ENCODE measurements around the gene TBL1XR1. TPM values are rescaled to one million over a fixed set of nuclear protein-coding genes. Genes with fewer than 3 reads are reported as not detected.
"Not testable (repeated sequence)": the region's sequence is repeated elsewhere in the genome, so short reads cannot be mapped to it uniquely, and the experiment has no call there.

The TBL1XR1 gene
- total RNA-seq, 2 donors from 2014 or later: 131 to 180 TPM

DNA sequence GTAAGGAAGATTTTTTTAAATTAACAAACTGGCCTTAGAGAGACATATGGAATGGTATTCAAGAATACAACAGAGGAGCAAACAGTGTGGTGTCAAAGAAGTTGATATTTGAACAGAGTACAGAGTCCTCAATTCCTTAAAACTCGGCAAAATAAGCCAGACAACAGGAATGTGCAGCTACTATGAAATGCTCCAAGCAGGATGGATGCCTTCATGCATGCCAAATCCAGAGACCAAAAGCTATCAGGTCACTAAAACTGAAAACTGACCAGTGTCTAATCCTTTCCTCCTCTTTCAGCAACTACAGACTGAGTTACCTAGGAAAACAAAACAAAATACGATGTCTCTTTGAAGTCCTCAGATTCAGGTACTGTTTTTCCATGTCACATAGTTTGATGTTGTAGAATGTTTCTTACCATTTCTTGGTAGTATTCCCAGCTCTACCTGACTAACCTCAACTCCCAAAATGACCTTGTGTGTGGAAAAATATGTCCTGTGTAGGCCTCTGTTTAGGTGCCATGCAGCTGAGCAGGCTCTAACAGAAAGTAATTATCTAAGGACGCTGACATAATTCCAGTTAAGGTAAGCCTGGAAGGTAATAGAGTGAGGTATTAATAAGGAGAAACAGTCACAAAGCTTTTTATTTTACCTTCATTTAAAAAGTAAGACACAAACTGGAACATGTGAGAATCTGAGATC, 46.9 kb downstream of the TBL1XR1 start:
- H3K9me3 Mint-ChIP-seq: no peaks in the 10 kb centered on the region
- no peaks in the 10 kb centered on the region for H3K27me3 Mint-ChIP-seq
- peaks cover 11% of the 10 kb centered on the region for H3K36me3 Mint-ChIP-seq (ENCODE audit: low read depth)
- peak overlapping the region; percentile 50 for H3K4me3 Mint-ChIP-seq
- H3K27ac Mint-ChIP-seq: no peak overlapping the region
- ATAC-seq (replicated peaks): peak; percentile 2
- peaks cover 36% of the 10 kb centered on the region for H3K4me1 Mint-ChIP-seq

DNA sequence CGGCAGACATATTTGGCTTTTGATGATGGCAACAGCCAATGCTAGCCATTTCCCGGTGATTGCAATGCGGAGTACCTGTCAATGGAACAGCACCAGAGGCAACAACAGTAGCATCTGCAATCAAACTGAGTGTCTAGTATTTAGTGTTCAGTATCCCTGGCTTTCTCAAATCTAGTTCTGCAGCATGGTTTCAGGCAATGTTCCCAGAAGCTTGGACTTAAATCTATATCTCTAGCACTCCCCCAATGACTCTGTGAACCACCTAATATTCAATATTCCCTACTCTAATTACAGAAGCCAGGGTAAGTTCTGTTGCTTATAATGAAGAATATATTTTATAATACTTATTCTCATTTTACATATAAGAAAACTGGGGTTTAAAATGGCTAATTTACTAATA, 48.2 kb downstream of the TBL1XR1 start:
- no peak for ATAC-seq (replicated peaks)

DNA sequence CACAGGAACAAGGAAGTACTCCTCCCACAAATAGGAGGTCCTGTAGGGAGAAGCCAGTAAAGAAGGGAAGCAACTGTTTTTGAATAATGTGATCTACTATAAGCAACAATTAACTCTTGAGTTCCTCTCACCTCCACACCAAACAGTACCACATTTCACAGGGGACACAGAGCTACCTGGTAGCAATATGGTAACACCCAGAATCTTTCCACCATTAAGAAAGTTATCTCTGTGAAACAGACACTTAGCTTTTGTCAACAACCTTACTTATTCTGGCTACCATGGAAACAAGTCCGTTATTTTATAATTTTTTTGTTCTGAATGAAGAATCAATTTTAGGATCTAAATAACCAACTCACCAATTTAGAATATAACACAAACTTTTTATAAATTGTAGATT, 49.5 kb downstream of the TBL1XR1 start:
- Mint-ChIP-seq H3K4me1 (peaks cover 45% of the 10 kb centered on the region), H3K4me3 (no peak overlapping the region), H3K27ac (no peak overlapping the region), H3K36me3 (ENCODE audit: low read depth) (peaks cover 5% of the 10 kb centered on the region), H3K9me3 (no peaks in the 10 kb centered on the region), H3K27me3 (no peaks in the 10 kb centered on the region)
- ATAC-seq (replicated peaks): no peak

More for the DNA sequence above, 48.2 kb downstream of the TBL1XR1 start:
- Mint-ChIP-seq H3K4me3 (no peak overlapping the region), H3K9me3 (no peaks in the 10 kb centered on the region), H3K4me1 (peaks cover 43% of the 10 kb centered on the region), H3K27me3 (no peaks in the 10 kb centered on the region), H3K36me3 (ENCODE audit: low read depth) (peaks cover 5% of the 10 kb centered on the region), H3K27ac (no peak overlapping the region)

DNA sequence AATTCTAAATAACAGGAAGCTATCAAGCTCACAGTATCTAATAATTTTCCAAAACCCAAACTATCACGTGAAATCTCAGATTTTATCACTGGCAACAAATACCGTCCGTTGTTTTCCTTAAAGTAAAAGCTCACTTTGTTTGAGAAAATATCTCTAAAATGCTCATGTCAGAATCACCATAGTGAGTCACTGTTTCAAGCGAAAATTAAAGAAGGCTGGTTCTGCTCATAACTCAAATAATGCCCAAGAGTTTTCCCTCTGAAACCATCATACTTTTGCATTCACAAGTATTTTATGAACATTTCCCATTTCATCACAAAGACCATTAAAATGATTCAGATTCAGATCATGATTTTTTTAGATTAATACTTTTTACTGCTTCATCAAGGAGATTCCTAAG, 50.6 kb downstream of the TBL1XR1 start:
- peak; percentile 36 for ATAC-seq (replicated peaks)
- peak overlapping the region; percentile 67 for H3K4me3 Mint-ChIP-seq
- peak overlapping the region; percentile 64 for H3K27ac Mint-ChIP-seq

DNA sequence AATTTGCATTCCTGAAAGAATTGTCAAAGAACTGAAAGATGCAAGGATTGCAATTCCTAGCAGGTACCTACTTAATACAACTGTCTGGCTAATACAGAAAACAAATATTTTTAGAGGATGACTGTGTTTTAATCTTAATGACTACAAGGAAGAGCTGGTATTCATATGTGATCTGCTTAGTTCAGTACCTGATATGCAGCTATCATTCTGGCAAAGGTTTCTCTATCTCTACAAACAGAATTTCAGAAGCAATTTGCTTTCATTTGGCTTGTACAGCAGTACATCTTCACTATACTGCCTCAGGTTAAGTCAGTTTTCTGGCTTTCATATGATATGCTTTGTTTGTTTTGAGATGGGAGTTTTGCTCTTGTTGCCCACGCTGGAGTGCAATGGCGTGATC, 51.3 kb downstream of the TBL1XR1 start:
- no peaks in the 10 kb centered on the region for H3K9me3 Mint-ChIP-seq

More for the DNA sequence above, 50.6 kb downstream of the TBL1XR1 start:
- Mint-ChIP-seq H3K27me3 (no peaks in the 10 kb centered on the region), H3K9me3 (no peaks in the 10 kb centered on the region), H3K36me3 (ENCODE audit: low read depth) (peaks cover 5% of the 10 kb centered on the region), H3K4me1 (peaks cover 40% of the 10 kb centered on the region)

DNA sequence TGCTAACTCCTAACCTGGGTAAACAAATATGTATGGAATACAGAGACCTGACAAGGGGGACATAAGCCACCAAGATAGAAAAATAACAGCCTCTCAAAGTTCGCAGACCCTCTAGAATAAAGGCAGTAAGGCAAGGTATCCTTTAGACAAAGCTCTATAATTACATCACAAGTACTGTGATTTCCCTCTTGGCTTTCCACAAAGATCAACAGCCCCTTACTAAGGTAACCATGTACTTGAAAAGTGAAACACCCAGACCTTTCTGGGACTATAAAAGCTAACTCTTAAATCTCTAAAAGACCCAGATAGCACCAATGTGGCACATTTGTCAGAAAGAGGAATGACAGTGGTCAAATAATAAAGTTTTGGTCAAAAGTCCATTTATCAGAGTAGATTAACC, 51.9 kb downstream of the TBL1XR1 start:
- peak overlapping the region; percentile 64 for H3K27ac Mint-ChIP-seq
- peaks cover 35% of the 10 kb centered on the region for H3K4me1 Mint-ChIP-seq
- no peaks in the 10 kb centered on the region for H3K27me3 Mint-ChIP-seq
- peaks cover 5% of the 10 kb centered on the region for H3K36me3 Mint-ChIP-seq (ENCODE audit: low read depth)
- no peak for ATAC-seq (replicated peaks)
- H3K4me3 Mint-ChIP-seq: peak overlapping the region; percentile 67
- no peaks in the 10 kb centered on the region for H3K9me3 Mint-ChIP-seq

More for the DNA sequence above, 51.3 kb downstream of the TBL1XR1 start:
- Mint-ChIP-seq H3K4me1 (peaks cover 36% of the 10 kb centered on the region), H3K27me3 (no peaks in the 10 kb centered on the region), H3K36me3 (ENCODE audit: low read depth) (peaks cover 5% of the 10 kb centered on the region), H3K4me3 (peak overlapping the region; percentile 67), H3K27ac (peak overlapping the region; percentile 64)
- ATAC-seq (replicated peaks): peak; percentile 21

DNA sequence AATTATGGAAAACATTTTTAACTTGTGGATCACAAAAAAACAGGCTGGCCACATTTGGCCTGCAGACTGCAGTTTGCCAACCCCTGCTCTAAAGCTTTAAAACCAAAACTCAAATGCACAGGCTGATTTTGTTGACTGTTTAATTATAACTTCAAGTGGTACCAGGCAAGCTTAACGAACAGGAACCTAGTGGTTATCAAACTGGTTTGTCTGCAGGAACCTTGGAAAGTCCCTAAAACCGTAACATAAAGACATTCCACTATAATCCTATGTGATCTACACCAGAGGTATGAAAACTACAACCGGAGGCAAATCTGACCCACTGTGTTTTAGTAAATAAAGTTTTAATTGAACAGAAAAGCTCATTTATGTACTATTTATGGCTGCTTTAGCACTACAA, 52.4 kb downstream of the TBL1XR1 start:
- Mint-ChIP-seq H3K27me3 (no peaks in the 10 kb centered on the region), H3K27ac (peak overlapping the region; percentile 64), H3K36me3 (ENCODE audit: low read depth) (peaks cover 5% of the 10 kb centered on the region), H3K4me3 (peak overlapping the region; percentile 67), H3K9me3 (no peaks in the 10 kb centered on the region), H3K4me1 (peaks cover 35% of the 10 kb centered on the region)
- peak; percentile 42 for ATAC-seq (replicated peaks)

DNA sequence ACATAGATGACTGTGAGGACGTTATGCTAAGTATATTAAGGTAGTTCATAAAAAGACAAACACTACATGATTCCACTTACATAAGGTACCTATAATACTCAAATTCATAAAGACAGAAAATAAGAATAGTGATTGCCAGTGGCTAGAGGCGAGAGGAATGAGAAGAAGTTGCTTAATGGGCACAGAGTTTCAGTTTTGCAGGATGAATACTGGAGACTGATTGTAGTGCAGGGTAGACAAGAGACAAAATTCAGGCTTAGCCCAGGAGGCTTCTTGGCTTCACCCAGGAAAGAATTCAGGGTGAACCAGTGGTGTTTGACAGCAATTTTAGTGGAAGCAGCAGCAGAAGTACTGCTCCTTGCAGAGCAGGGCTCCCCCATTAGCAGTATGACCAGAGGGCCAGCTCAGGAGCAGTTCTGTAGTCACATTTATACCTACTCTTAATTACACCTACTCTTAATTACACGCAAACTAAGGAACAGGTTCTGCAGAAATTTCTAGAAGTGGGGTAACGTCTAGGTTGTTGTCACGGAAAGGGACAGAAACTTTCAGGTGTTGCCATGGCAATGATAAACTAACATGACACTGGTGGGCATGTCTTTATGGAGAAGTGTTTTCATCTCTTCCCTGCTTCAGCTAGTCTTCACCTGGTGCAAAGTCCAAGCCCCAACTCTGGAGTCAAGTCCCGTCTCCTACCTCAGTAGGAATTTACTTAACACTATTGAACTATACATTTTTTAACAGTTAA, 55.2 kb downstream of the TBL1XR1 start:
- H3K27ac Mint-ChIP-seq: no peak overlapping the region
- peaks cover 5% of the 10 kb centered on the region for H3K36me3 Mint-ChIP-seq (ENCODE audit: low read depth)
- H3K4me1 Mint-ChIP-seq: peaks cover 49% of the 10 kb centered on the region
- H3K27me3 Mint-ChIP-seq: no peaks in the 10 kb centered on the region
- H3K4me3 Mint-ChIP-seq: peak overlapping the region; percentile 30
- no peaks in the 10 kb centered on the region for H3K9me3 Mint-ChIP-seq
- ATAC-seq (replicated peaks): no peak

DNA sequence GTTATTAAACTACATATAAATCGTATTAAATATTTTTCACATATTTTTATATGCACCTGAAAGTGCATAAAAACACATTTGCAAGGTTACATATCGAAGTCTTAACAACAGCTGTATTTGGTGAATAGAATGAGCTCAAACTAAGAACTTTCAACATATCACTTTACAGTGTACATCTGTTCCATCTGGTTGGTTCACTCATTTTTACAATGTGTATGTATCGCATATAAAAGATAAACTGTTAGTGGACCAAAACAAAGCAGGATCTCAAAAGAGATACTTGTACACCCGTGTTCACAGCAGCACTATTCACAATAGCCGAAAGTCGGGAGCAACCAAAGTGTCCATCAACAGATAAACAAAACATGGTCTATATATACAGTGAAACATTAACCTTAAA, 55.8 kb downstream of the TBL1XR1 start:
- no peak for ATAC-seq (replicated peaks)
- peaks cover 6% of the 10 kb centered on the region for H3K36me3 Mint-ChIP-seq (ENCODE audit: low read depth)

DNA sequence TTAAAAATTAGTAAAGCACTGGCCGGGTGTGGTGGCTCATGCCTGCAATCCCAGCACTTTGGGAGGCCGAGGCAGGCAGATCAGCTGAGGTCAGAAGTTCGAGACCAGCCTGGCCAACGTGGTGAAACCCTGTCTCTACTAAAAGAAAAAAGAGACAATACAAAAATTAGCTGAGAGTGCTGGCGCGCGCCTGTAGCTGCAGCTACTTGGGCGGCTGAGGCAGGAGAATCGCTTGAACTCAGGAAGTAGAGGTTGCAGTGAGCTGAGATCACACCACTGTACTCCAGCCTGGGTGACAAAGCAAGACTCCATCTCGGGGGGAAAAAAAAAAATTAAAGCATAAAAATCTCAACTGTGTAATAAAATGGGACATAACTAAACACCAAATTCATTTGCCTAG, 58.1 kb downstream of the TBL1XR1 start:
- not testable (repeated sequence) for H3K9me3 Mint-ChIP-seq; H3K27me3 Mint-ChIP-seq; H3K36me3 Mint-ChIP-seq (ENCODE audit: low read depth)
- peak; percentile 25 for ATAC-seq (replicated peaks)
- Mint-ChIP-seq H3K4me3 (peak overlapping the region; percentile 50), H3K27ac (peak overlapping the region; percentile 70), H3K4me1 (peaks cover 35% of the 10 kb centered on the region)

More for the DNA sequence above, 55.8 kb downstream of the TBL1XR1 start:
- Mint-ChIP-seq H3K27ac (no peak overlapping the region), H3K9me3 (no peaks in the 10 kb centered on the region), H3K4me3 (peak overlapping the region; percentile 30), H3K4me1 (peaks cover 45% of the 10 kb centered on the region), H3K27me3 (no peaks in the 10 kb centered on the region)

DNA sequence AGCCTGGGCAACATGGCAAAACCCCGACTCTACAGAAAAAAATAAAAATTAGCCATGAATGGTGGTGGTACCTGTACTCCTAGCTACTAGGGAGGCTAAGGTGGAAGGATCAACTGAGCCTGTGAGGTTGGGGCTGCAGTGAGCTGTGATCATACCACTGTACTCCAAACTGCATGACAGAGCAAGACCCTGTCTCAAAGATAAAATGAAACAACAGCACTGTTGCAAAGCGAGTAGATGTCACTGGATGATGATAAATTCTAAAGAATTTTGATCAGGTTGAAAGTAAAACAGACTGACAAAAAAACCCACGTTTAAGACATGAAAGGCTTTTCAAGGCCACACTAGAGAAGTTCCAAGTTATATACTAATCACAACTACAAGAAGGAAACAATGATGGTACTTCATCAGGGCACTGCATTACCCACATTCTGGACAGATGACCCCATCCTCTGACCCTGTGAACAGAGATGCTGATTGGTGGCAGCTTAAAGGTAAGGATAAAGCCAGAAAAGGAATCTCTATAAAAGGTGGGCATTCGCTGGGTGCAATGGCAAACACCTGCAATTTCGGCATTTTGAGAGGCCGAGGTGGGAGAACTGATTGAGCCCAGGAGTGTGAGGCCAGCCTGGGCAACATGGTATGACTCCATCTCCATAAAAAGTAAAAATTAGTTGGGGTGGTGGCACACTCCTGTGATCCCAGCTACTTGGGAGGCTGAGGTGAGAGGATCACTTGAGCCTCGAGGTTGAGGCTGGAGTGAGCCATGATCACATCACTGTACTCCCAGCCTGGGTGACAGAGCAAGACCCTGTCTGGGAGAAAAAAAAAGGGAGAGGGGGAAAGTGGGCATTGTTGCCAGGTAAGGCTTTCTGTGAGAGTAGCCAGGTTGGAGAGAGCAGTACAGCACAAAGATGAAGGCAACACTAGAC, 59.2 kb downstream of the TBL1XR1 start:
- no peaks in the 10 kb centered on the region for H3K9me3 Mint-ChIP-seq
- ATAC-seq (replicated peaks): peak; percentile 23
- peak overlapping the region; percentile 50 for H3K4me3 Mint-ChIP-seq
- H3K27me3 Mint-ChIP-seq: no peaks in the 10 kb centered on the region
- H3K4me1 Mint-ChIP-seq: peaks cover 36% of the 10 kb centered on the region
- peak overlapping the region; percentile 70 for H3K27ac Mint-ChIP-seq
- peaks cover 18% of the 10 kb centered on the region for H3K36me3 Mint-ChIP-seq (ENCODE audit: low read depth)

DNA sequence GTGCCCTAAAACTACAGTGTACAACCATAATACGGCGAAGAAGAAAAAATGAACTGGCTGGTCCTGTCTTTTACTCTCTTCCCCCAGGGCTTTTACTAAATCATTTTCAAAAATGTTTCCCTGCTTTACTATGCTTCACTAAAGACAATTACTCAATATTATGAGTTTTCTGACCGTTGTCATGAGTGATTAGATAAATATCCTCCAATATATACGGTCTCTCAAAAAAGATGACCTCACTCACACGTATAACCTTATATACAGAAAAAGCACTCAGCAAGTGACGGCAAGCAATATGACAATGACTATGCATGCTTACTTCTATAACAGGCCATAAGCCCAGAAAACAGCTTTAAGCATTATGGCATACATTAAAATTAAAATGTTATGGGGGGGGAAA, 60.5 kb downstream of the TBL1XR1 start:
- peaks cover 42% of the 10 kb centered on the region for H3K4me1 Mint-ChIP-seq
- no peaks in the 10 kb centered on the region for H3K27me3 Mint-ChIP-seq
- no peaks in the 10 kb centered on the region for H3K9me3 Mint-ChIP-seq
- no peak overlapping the region for H3K4me3 Mint-ChIP-seq
- no peak for ATAC-seq (replicated peaks)
- peaks cover 25% of the 10 kb centered on the region for H3K36me3 Mint-ChIP-seq (ENCODE audit: low read depth)
- H3K27ac Mint-ChIP-seq: no peak overlapping the region

DNA sequence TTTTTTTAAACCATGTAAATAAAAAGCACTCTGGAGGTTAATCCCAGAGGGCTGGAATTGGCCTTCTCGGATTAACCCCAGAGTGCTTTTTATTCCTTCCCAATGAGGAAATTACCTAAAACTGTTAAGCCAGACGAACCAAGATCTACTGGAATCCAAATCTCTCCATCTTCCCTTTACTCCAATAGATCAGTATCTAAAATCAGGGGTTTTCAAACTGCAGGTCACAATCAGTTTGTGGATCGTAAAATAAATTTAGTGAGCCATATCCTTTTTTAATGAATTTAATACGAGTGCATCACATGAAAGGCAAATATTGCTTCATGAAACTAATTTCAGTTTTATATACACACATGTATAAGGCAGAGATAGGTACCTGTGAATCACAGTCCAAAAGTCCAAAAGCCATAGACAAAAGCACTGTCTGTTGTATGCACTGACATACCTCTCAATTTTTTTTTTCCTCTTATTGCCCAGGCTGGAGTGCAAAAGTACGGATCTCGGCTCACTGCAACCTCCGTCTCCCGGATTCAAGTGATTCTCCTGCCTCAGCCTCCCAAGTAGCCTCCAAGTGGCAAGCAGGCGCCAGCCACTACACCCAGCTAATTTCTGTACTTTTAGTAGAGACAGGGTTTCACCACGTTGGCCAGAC, 61.3 kb downstream of the TBL1XR1 start:
- Mint-ChIP-seq H3K27me3 (no peaks in the 10 kb centered on the region), H3K27ac (no peak overlapping the region), H3K9me3 (no peaks in the 10 kb centered on the region), H3K36me3 (ENCODE audit: low read depth) (peaks cover 33% of the 10 kb centered on the region), H3K4me1 (peaks cover 39% of the 10 kb centered on the region), H3K4me3 (no peak overlapping the region)
- no peak for ATAC-seq (replicated peaks)

DNA sequence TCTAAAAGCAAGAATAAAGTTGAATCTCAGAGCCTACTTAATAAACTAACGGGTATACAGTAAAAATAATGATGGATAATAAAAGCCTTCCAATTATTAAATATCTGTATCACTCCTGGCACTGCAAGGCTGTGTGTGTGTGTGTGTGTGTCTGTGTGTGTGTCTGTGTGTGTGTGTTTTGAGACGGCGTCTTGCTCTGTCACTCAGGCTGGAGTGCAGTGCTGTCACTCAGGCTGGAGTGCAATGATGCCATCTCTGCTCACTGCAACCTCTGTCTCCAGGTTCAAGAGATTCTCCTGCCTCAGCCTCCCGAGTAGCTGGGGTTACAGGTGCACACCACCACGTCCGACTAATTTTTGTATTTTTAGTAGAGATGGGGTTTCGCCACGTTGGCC, 62.5 kb downstream of the TBL1XR1 start:
- H3K4me1 Mint-ChIP-seq: peaks cover 44% of the 10 kb centered on the region
- no peaks in the 10 kb centered on the region for H3K27me3 Mint-ChIP-seq
- peaks cover 43% of the 10 kb centered on the region for H3K36me3 Mint-ChIP-seq (ENCODE audit: low read depth)
- no peak overlapping the region for H3K4me3 Mint-ChIP-seq
- H3K27ac Mint-ChIP-seq: no peak overlapping the region
- no peak for ATAC-seq (replicated peaks)
- H3K9me3 Mint-ChIP-seq: no peaks in the 10 kb centered on the region

Measured in activated T-helper 17 cell treated with anti-CD3 and anti-CD28 coated beads, Interleukin-2, amount 50 U/mL, for 72 hours (primary cell).